DND-41 (cell line): ENCODE measurements around the gene ACBD6.
A peak's percentile ranks its signal among the peaks of the same experiment; 100 is the strongest.

ENCODE experiments used
- ATAC-seq: fragments of 200-7000 bp; cut with Tn5 transposase; 3 replicates; pipeline ENCODE4 v1.9.1; 2021; ENCODE audit warnings: low read depth; ENCODE audit not compliant: insufficient read depth
- DNase-seq: peaks from one replicate; pipeline ENCODE4 v3.0.0-alpha.2; 2020
- H2AFZ ChIP-seq: 2 replicates; pipeline ENCODE4 v1.6.0; 2012; ENCODE audit warnings: low read depth, low read length
- H3K27ac ChIP-seq: 2 replicates; pipeline ENCODE4 v1.5.1; 2012; ENCODE audit warnings: low read length, inconsistent platforms
- H3K27me3 ChIP-seq: fragments of 200-600 bp; sonication (generic); 2 replicates; pipeline ENCODE4 v1.6.0; 2012; ENCODE audit warnings: low read length, mild to moderate bottlenecking, inconsistent platforms; ENCODE audit not compliant: insufficient read depth, poor library complexity
- H3K36me3 ChIP-seq: 2 replicates; pipeline ENCODE4 v1.5.1; 2012; ENCODE audit warnings: low read length, inconsistent platforms; ENCODE audit not compliant: insufficient read depth
- H3K4me1 ChIP-seq: 2 replicates; pipeline ENCODE4 v1.5.1; 2012; ENCODE audit warnings: mild to moderate bottlenecking, low read length; ENCODE audit not compliant: insufficient read depth
- H3K4me2 ChIP-seq: 2 replicates; pipeline ENCODE4 v1.6.0; 2012; ENCODE audit warnings: mild to moderate bottlenecking, moderate library complexity, low read length, inconsistent platforms; ENCODE audit not compliant: insufficient read depth
- H3K4me3 ChIP-seq, 2 experiments: fragments of 200-600 bp in 1 of 2; shearing (Covaris generic) in 1 of 2; 2 replicates each; pipeline ENCODE4 v1.5.1; 2012 to 2016; ENCODE audit warnings: inconsistent platforms in 2 of 2, low read length in 2 of 2, mild to moderate bottlenecking in 2 of 2, low read depth in 1 of 2, moderate library complexity in 1 of 2
- H3K79me2 ChIP-seq: 2 replicates; pipeline ENCODE4 v1.6.0; 2012; ENCODE audit warnings: low read length, inconsistent platforms; ENCODE audit not compliant: insufficient read depth
- H3K9ac ChIP-seq: 2 replicates; pipeline ENCODE4 v1.6.0; 2012; ENCODE audit warnings: low read depth, mild to moderate bottlenecking, inconsistent platforms, low read length, moderate library complexity
- H3K9me3 ChIP-seq: 2 replicates; pipeline ENCODE4 v1.5.1; 2012; ENCODE audit warnings: low read length, moderate library complexity, mild to moderate bottlenecking, inconsistent platforms; ENCODE audit not compliant: insufficient read depth, severe bottlenecking
- H4K20me1 ChIP-seq: 2 replicates; pipeline ENCODE4 v1.6.0; 2012; ENCODE audit warnings: low read length; ENCODE audit not compliant: insufficient read depth
- CTCF ChIP-seq: IDR thresholded peaks from 2 replicates; pipeline ENCODE4 v1.5.1; 2012; ENCODE audit warnings: borderline replicate concordance, low read length, moderate library complexity, mild to moderate bottlenecking; ENCODE audit not compliant: poor library complexity, severe bottlenecking; ENCODE audit errors: extremely low read depth
- EZH2 ChIP-seq: IDR thresholded peaks from 3 replicates; pipeline ENCODE4 v1.6.1; 2012; ENCODE audit warnings: borderline replicate concordance, low read depth, mild to moderate bottlenecking, moderate library complexity, low read length, inconsistent platforms; ENCODE audit not compliant: severe bottlenecking

ACBD6 gene

DNA sequence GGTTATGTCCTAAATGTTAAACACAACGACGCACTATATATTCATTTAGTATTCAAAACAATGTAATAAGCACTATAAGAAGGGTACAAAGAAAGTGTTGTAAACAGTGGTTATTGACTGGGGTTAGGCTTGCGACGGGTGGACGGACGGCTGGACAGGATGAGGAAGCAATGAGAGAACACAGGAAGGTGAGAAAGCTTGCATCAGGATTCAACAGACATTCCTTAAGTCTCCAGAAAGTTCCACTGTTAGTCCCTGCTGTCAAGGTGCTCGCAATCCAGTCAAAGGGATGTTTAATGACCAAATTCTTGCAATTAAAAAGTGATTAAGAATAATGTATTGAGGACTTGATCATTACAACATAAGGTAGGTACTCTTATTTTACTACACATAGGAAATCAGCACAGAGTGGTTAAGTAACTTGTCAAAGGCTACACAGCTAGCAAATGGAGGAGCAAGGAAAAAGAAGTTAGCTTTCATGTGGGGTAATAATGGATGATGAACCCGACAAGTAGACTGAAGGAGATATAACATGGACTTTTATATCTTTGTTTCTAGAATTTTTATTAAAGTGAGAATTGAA, 994 bp upstream of the ACBD6 start:
- DNase-seq, result no peak
- Histone ChIP-seq H3K27me3 (no peaks in the 10 kb centered on the region), H3K9me3 (no peaks in the 10 kb centered on the region), H3K27ac (peak overlapping the region; percentile 95), H3K36me3 (peaks cover 21% of the 10 kb centered on the region; the same call in 1 of the 2 replicates), H2AFZ (peak overlapping the region; percentile 96), H3K79me2 (peaks cover 42% of the 10 kb centered on the region), H3K4me2 (peak overlapping the region; percentile 85), H3K9ac (peak overlapping the region; percentile 81), H4K20me1 (no peaks in the 10 kb centered on the region), H3K4me1 (peaks cover 43% of the 10 kb centered on the region), H3K4me3 (peak overlapping the region; percentile 75 to 93; a peak in 3 of 4 replicates)
- no peak for ATAC-seq
- no peak for TF ChIP-seq EZH2

DNA sequence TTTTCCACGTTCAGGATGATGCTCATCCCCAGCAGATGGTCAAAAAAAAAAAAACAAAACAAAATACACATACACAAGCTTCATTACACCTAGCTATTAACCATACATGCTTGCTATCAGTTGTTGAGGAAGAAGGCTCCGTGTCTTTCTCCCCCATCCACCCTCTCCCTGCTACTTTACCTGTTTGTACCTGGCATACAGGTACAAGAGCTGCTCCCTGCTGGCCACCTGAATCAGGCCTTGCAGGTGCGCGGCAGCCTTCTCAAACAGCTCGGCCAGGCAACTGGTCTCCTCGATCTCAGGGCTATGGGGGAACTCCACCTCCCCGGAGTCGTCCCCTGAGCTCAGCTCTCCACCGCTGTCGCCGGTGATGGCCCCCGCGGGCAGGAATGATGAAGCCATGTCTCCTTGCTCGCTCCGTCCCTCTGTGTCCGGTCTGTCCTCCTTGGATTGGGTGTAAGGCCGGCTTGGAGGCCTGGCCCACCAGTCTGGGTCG, 464 bp downstream of the ACBD6 start:
- H3K79me2 ChIP-seq, result peaks cover 56% of the 10 kb centered on the region
- peak; percentile 39 for ATAC-seq

GRCh38 chr1:180500689-180501088, 1.7 kb downstream of the ACBD6 start:
- H3K36me3 ChIP-seq, result peaks cover 27% of the 10 kb centered on the region
- no peak overlapping the region for H3K27ac ChIP-seq
- H4K20me1 ChIP-seq, result 0 out of 2 replicates have a peak, but pooled peaks cover 2% of the 10 kb centered on the region
- peaks cover 63% of the 10 kb centered on the region for H3K79me2 ChIP-seq
- H2AFZ ChIP-seq, result no peak overlapping the region
- TF ChIP-seq EZH2, result no peak
- no peaks in the 10 kb centered on the region for H3K27me3 ChIP-seq
- ATAC-seq (no peak), DNase-seq (no peak)
- H3K4me2 ChIP-seq, result peak overlapping the region; percentile 85
- H3K9ac ChIP-seq, result peak overlapping the region; percentile 81; the same call in 1 of the 2 replicates
- H3K4me3 ChIP-seq, result peak overlapping the region in 1 of 2 experiments; percentile 93; a peak in 1 of 4 replicates
- no peaks in the 10 kb centered on the region for H3K9me3 ChIP-seq
- peaks cover 52% of the 10 kb centered on the region for H3K4me1 ChIP-seq

More for the DNA sequence above, 464 bp downstream of the ACBD6 start:
- TF ChIP-seq EZH2 (no peak), CTCF (no peak)
- Histone ChIP-seq H3K27me3 (no peaks in the 10 kb centered on the region), H3K36me3 (peaks cover 27% of the 10 kb centered on the region), H3K4me3 (peak overlapping the region; percentile 75 to 93), H3K9me3 (no peaks in the 10 kb centered on the region), H3K9ac (peak overlapping the region; percentile 81), H3K27ac (peak overlapping the region; percentile 95), H3K4me1 (peaks cover 52% of the 10 kb centered on the region), H2AFZ (peak overlapping the region; percentile 96), H4K20me1 (no peaks in the 10 kb centered on the region), H3K4me2 (peak overlapping the region; percentile 85)
- no peak for DNase-seq

DNA sequence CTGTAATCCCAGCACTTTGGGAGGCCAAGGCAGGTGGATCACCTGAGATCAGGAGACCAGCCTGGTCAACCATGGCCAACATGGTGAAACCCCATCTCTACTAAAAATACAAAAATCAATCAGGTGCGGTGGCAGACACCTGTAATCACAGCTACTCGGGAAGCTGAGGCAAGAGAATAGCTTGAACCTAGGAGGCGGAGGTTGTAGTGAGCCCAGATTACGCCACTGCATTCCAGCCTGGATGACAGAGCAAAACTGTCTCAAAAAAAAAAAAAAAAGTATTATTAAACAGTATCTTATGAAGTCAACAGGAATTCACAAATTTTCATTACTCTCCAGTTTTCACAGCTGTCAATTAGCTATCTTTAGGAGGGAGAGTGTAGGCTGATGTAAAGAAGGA, 3.8 kb downstream of the ACBD6 start:
- H3K36me3 ChIP-seq, result peaks cover 44% of the 10 kb centered on the region
- H2AFZ ChIP-seq, result no peak overlapping the region
- peak overlapping the region; percentile 85; the same call in 1 of the 2 replicates for H3K4me2 ChIP-seq

More for the DNA sequence above, 3.8 kb downstream of the ACBD6 start:
- Histone ChIP-seq H3K4me3 (no peak overlapping the region), H3K9me3 (no peaks in the 10 kb centered on the region), H3K79me2 (peaks cover 71% of the 10 kb centered on the region), H3K4me1 (peaks cover 56% of the 10 kb centered on the region), H3K27ac (no peak overlapping the region), H4K20me1 (peaks cover 5% of the 10 kb centered on the region; the same call in 1 of the 2 replicates), H3K27me3 (no peaks in the 10 kb centered on the region), H3K9ac (no peak overlapping the region)
- TF ChIP-seq EZH2 (no peak), CTCF (no peak)
- ATAC-seq, result no peak
- DNase-seq, result no peak
